HT1080 (cell line): ENCODE results near the gene HDDC3. TPM values are rescaled to one million over a fixed set of nuclear protein-coding genes. Genes with fewer than 3 reads are reported as not detected.

Experiments used
- DNase-seq: peaks from one replicate; pipeline ENCODE4 v3.0.0-alpha.2; 2015; ENCODE audit warnings: low read depth
- total RNA-seq: library from RNA; depleted of rRNA; stranded (reverse); fragments of >200 nt; shearing (Covaris generic); gene quantifications from 2 replicates; pipeline ENCODE4 v1.2.3, GENCODE V29; 2014

The HDDC3 gene
- total RNA-seq, 1 experiment from 2014 or later, result 30.3 TPM

DNA sequence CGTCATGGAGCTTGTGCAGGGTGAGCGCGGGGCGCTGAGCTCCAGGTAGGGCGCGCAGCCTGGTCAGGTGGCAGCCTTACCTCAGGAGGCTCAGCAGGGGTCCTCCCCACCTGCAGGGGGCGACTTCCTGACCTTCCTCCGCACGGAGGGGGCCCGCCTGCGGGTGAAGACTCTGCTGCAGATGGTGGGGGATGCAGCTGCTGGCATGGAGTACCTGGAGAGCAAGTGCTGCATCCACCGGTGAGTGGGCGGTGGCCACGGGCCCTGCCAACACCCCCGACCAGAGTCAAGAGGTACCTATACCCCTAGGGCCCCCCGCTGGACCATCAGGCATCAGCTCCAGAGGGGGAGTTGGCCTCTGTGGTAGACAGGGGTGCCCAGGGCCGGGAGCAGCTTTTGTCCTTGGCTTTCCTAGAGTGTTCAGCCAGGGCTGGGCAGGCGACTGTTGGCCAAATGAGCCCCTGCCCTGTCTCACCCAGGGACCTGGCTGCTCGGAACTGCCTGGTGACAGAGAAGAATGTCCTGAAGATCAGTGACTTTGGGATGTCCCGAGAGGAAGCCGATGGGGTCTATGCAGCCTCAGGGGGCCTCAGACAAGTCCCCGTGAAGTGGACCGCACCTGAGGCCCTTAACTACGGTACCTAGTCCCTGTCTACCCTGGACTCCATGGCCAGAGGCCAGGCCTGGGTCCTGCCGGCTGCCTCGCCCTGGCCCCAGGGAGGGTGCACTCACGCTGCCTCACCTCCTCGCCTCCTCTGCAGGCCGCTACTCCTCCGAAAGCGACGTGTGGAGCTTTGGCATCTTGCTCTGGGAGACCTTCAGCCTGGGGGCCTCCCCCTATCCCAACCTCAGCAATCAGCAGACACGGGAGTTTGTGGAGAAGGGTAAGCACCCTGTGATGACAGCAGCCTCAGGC is 38.9 kb downstream of the HDDC3 start:
- DNase-seq, result peak; percentile 32

DNA sequence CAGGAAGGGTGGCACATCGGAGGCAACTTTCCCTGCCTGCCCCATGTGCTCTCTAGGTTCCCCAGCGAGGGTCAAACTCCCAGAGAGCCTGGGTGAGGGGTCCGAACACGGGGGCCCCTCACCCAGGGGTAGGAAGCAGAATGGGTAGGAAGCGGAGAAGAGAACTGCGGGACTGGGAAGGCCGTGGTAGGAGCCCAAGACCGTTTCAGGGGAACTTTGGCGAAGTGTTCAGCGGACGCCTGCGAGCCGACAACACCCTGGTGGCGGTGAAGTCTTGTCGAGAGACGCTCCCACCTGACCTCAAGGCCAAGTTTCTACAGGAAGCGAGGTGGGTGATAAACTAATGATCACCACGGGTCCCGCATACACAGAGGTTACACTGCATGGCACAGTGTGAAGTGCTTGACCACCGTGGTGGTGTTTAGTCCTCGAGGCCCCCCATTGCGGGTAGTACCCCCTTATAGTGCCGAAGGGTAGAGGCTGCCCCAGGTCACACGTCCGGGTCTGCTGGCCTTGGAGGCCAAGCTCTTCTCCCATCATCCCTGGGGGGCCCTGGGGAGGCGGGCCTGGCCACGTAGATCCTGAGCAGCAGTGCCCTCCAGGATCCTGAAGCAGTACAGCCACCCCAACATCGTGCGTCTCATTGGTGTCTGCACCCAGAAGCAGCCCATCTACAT is 39.7 kb downstream of the HDDC3 start:
- DNase-seq, result no peak

DNA sequence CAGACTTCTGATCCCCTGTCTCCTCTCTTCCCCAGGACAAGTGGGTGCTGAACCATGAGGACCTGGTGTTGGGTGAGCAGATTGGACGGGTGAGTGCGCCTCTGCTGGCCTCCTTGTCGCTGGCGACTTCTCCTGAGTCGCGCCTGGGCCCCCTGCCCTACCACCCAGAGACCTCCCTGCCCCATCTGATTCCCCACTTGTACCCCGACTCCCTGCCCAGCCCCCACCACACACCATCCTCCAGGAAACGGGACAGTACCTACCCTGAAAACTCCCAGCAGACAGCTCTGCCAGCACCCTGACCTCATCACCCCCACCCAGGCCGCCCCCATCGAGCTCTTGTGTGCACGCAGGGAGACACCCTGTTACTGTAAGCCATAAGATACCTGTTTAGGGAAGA is 40.3 kb downstream of the HDDC3 start:
- no peak for DNase-seq

DNA sequence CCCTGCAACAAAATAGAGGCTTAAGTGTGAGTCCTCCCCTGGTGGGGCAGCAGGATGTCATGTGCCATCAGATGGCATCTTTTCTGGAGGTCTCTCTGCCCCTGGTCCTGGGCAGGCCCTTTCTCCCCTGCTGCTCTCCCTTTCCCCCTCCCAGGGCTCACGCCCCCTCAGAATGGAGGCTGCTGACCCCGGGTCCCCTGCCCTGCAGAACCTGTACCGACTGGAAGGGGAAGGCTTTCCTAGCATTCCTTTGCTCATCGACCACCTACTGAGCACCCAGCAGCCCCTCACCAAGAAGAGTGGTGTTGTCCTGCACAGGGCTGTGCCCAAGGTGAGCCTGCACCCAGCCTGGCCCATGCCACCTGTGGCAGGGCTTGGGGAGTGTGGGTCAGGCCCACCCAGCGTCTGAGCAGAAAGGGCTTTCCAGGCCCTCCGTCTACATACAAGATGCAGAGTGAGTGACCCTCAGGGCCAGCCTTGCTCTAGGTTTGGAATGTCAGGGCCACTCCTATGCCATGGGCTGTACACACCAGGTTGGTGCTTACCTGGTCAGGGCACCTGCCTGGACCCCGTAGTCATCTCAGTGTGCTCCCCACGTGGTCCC is 40.9 kb downstream of the HDDC3 start:
- DNase-seq, result no peak

DNA sequence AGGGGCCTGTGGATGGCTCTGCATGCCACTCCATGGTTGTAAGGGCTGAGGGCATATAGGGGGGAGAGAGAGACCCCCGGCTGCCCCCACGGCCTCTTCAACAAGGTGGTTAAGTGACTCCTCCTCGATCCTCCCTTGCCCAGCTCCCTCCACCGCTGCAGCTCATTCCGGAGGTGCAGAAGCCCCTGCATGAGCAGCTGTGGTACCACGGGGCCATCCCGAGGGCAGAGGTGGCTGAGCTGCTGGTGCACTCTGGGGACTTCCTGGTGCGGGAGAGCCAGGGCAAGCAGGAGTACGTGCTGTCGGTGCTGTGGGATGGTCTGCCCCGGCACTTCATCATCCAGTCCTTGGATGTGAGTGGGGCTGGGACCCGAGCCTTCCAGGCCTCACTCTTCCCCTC is 41.5 kb downstream of the HDDC3 start:
- DNase-seq, result no peak

DNA sequence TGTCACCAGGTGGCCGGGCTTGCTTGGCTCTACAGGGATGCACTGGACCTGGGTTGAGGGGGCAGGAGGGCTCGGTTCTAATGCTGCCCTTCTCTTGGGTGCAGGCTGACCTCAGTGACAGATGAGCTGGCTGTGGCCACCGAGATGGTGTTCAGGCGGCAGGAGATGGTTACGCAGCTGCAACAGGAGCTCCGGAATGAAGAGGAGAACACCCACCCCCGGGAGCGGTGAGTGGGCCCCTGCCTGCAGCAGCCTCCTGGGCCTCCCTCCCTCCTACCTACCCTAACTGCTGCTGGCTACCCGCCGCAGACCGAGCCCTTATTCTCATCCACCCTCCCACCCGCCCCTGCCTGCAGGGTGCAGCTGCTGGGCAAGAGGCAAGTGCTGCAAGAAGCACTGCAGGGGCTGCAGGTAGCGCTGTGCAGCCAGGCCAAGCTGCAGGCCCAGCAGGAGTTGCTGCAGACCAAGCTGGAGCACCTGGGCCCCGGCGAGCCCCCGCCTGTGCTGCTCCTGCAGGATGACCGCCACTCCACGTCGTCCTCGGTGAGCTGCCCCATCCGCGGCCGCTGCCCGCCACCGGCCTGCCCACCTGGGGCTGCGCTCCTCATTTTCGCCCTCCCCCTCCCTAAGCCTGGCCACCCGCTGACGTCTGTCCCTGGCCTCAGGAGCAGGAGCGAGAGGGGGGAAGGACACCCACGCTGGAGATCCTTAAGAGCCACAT is 42.5 kb downstream of the HDDC3 start:
- DNase-seq, result no peak

DNA sequence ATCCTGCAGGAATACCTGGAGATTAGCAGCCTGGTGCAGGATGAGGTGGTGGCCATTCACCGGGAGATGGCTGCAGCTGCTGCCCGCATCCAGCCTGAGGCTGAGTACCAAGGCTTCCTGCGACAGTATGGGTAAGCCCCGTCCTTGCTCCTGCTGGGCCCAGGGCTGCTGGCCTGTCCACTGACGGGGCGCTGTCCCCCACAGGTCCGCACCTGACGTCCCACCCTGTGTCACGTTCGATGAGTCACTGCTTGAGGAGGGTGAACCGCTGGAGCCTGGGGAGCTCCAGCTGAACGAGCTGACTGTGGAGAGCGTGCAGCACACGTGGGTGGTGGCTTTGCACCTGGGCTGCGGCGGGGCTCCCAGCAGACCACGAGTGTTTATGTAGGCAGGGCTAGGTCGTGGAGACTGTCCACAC is 43.0 kb downstream of the HDDC3 start:
- no peak for DNase-seq

DNA sequence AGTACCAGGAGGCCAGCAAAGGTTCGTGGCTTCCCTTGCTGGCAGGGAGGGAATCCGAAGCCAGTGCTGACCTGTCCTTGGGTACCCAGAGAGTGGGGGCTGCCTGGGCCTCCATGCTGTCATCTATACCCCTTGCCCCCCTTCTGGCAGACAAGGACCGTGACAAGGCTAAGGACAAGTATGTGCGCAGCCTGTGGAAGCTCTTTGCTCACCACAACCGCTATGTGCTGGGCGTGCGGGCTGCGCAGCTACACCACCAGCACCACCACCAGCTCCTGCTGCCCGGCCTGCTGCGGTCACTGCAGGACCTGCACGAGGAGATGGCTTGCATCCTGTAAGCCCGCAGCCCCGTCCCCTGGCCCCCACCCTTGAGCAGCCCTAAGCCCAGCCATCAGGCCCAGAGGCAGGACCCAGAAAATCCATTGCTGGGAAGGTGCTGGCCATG is 45.3 kb downstream of the HDDC3 start:
- DNase-seq, result no peak

DNA sequence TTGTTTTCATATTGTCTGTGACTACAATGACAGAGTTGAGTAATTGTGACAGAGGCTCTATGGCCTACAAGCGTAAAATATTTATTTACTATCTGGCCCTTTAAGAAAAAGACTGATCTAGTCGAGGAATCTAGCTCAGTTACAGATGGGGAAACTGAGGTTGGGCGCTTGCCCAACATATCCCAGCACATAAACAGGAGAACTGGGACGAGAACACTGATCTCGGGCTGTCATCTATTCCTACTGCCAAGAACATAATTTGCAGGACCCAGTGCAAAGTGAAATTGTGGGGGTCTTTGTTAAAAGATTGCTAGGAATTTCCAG is 46.1 kb downstream of the HDDC3 start:
- DNase-seq, result no peak

DNA sequence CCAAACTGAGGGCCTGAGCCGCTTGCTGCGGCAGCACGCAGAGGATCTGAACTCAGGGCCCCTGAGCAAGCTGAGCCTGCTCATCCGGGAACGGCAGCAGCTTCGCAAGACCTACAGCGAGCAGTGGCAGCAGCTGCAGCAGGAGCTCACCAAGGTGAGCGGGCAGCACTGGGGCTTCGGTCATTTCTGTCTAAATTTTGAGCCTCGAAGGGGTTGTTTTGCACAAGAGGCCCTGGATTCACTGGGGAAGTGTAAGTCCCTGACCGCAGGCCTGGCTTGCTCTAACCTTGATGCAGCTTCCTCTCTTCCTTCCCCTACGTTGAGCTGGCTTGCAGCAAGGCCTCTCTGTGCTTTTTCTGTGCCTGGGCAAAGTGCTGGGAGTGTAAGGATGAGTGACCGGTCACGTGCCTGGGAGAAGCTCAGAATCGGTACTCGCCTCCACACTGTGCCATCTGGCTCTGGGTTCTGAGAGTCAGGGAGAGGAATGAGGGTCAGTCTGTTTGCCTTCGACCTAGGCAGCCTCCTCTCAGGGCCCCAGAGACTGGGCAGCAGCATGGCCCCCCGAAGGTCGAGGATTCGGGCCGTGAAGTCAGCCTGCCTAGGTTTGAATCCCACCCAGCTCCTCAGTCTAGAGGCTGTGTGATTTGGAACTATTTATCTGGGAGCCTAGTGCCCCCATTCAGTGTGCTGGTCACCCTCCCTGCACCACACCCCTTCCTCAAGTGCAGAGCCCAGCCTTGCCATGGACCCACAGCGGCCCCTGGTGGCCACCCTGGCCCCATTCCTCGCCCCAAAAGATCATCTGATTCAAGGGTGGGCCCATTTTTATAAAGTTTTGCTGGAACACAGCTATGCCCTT is 46.7 kb downstream of the HDDC3 start:
- peak; percentile 58 for DNase-seq

DNA sequence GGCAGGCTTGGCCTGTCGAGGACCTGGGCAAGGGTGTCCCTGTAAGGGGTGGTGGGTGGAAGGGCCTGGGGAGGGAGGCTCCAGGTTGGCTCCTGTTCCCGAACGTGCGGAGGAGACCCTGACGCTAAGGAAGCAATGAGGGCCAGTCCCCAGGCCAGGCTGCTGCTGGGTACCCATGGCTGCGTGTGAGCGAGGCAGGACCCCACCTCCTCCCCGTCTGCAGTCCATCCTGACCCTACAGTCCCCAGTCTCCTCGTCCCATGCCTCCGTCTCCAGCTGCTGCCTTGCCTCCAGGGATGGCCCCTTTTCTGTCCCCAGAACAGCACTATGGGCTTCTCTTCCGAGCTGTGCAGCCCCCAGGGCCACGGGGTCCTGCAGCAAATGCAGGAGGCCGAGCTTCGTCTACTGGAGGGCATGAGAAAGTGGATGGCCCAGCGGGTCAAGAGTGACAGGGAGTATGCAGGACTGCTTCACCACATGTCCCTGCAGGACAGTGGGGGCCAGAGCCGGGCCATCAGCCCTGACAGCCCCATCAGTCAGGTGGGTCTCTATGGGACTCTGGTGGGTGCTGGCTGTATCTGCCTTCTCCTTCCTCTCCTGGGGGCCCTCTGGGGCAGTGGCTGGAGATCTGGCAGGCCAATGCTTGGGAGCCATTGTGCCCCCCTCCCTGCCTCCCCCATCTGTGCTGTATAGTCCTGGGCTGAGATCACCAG is 47.5 kb downstream of the HDDC3 start:
- no peak for DNase-seq

DNA sequence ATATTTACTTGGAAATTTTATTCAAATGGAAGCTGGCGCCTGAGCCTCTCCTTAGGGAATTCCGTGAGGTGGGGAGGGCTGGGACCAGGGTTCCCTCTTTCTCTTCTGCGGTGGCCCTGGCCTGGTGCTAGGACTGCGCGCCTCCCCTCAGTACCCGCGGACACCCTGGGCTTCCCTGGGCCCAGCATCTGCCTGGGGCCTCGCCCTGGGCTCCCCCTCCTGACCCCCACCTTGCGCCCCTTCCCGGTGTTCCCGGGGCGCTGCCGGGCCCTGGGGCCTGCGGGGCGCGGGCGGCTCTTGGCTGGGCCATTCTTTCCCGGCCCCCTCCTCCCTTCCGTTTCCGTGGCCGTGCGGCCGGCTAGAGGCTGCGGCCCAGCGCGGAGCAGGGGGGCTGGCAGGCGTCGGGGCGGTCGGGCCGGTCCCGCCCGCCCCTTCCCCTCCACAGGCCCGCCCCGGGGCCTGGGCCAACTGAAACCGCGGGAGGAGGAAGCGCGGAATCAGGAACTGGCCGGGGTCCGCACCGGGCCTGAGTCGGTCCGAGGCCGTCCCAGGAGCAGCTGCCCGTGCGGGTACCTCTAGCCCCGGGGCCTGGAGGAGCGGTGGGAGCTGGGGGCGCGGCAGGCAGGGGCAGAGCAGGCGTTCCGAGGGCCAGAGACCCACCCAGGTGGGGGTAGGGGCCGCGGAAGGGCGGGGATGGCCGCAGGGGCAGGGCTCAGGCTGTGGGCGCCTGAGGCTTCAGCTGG is 48.2 kb downstream of the HDDC3 start, which contains the start of gene FES:
Gene FES, plus strand, starts transcription at position 529 of the 743 bp plus-strand sequence. CDS start 542 bp downstream, outside the sequence.
- DNase-seq, result no peak

DNA sequence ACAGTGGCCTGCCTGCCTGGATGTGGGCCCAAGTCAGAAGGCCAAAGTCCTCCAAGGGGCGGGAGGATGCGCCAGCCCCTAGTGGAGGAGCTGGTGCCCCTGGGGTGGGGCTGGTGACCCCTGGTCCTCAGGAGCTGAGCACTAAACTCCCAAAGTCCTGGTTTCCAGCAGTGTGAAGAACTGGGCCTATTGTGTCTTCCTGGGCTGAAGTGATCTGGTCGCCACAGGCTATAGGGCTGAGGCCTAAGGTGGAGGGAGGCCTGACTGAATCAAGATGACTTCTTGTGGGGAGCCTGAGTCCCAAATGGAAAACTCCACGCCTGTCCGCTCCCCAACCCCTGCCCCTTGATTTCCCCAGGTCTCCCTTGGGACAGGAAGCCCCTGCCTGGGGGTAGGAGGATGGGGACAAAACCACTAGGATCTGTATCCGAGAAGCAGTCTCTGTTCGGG is 48.8 kb downstream of the HDDC3 start:
- DNase-seq, result no peak

DNA sequence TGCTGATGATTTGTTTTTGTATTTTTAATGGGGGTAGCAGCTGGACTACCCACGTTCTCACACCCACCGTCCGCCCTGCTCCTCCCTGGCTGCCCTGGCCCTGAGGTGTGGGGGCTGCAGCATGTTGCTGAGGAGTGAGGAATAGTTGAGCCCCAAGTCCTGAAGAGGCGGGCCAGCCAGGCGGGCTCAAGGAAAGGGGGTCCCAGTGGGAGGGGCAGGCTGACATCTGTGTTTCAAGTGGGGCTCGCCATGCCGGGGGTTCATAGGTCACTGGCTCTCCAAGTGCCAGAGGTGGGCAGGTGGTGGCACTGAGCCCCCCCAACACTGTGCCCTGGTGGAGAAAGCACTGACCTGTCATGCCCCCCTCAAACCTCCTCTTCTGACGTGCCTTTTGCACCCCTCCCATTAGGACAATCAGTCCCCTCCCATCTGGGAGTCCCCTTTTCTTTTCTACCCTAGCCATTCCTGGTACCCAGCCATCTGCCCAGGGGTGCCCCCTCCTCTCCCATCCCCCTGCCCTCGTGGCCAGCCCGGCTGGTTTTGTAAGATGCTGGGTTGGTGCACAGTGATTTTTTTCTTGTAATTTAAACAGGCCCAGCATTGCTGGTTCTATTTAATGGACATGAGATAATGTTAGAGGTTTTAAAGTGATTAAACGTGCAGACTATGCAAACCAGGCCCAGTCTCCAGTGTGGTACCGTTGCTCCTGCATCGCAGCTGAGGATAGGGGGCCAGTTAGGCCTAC is 49.4 kb downstream of the HDDC3 start:
- DNase-seq, result no peak

DNA sequence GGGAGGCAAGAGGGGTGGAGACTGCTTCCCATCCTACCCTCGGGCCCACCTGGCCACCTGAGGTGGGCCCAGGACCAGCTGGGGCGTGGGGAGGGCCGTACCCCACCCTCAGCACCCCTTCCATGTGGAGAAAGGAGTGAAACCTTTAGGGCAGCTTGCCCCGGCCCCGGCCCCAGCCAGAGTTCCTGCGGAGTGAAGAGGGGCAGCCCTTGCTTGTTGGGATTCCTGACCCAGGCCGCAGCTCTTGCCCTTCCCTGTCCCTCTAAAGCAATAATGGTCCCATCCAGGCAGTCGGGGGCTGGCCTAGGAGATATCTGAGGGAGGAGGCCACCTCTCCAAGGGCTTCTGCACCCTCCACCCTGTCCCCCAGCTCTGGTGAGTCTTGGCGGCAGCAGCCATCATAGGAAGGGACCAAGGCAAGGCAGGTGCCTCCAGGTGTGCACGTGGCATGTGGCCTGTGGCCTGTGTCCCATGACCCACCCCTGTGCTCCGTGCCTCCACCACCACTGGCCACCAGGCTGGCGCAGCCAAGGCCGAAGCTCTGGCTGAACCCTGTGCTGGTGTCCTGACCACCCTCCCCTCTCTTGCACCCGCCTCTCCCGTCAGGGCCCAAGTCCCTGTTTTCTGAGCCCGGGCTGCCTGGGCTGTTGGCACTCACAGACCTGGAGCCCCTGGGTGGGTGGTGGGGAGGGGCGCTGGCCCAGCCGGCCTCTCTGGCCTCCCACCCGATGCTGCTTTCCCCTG is 50.2 kb downstream of the HDDC3 start:
- no peak for DNase-seq

DNA sequence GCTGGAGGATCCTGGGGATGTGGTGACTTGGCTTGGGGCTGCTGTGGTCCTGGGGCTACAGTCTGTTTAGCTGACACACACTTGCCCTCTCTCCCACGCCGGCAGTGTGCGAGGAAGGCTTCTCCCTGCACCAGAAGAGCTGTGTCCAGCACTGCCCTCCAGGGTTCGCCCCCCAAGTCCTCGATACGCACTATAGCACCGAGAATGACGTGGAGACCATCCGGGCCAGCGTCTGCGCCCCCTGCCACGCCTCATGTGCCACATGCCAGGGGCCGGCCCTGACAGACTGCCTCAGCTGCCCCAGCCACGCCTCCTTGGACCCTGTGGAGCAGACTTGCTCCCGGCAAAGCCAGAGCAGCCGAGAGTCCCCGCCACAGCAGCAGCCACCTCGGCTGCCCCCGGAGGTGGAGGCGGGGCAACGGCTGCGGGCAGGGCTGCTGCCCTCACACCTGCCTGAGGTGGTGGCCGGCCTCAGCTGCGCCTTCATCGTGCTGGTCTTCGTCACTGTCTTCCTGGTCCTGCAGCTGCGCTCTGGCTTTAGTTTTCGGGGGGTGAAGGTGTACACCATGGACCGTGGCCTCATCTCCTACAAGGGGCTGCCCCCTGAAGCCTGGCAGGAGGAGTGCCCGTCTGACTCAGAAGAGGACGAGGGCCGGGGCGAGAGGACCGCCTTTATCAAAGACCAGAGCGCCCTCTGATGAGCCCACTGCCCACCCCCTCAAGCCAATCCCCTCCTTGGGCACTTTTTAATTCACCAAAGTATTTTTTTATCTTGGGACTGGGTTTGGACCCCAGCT is 51.0 kb downstream of the HDDC3 start:
- DNase-seq, result no peak
